ENCODE data around the gene FNDC1.

DNA sequence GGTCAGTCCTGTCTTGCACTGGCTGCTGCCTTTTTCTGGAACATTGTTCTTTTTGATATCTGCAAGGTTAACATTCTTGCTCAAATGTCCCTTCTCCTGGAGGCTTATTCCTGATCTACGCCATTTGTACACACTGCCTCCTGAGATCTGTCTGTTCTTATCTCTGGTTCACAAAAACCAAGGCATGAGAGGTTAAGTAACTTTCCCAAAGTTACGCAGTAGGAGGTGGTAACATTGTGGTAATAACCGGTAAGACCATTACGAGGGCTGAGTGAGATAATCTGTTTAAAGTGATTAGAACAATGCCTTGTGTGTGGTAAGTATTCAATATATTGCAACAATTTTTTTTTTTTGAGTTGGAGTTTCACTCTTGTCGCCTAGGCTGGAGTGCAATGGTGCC lies 132.1 kb downstream of the FNDC1 start:
- TF ChIP-seq, protein P1, sequence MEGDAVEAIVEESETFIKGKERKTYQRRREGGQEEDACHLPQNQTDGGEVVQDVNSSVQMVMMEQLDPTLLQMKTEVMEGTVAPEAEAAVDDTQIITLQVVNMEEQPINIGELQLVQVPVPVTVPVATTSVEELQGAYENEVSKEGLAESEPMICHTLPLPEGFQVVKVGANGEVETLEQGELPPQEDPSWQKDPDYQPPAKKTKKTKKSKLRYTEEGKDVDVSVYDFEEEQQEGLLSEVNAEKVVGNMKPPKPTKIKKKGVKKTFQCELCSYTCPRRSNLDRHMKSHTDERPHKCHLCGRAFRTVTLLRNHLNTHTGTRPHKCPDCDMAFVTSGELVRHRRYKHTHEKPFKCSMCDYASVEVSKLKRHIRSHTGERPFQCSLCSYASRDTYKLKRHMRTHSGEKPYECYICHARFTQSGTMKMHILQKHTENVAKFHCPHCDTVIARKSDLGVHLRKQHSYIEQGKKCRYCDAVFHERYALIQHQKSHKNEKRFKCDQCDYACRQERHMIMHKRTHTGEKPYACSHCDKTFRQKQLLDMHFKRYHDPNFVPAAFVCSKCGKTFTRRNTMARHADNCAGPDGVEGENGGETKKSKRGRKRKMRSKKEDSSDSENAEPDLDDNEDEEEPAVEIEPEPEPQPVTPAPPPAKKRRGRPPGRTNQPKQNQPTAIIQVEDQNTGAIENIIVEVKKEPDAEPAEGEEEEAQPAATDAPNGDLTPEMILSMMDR (conservative IDR thresholded peaks at IDR 0.05; ENCODE audit: low read depth, low read length), result no peak
- no peak for TF ChIP-seq EZH2 (IDR thresholded peaks at IDR 0.05; ENCODE audit: low read length, unreplicated experiment)
